ENCODE data around the gene P2RX1.

P2RX1 gene

GRCh38 chr17:3904501-3904900, 11.8 kb downstream of the P2RX1 start:
- H3K27me3 ChIP-seq (ENCODE audit: insufficient read depth, low read length), result peaks cover 14% of the 10 kb centered on the region

DNA sequence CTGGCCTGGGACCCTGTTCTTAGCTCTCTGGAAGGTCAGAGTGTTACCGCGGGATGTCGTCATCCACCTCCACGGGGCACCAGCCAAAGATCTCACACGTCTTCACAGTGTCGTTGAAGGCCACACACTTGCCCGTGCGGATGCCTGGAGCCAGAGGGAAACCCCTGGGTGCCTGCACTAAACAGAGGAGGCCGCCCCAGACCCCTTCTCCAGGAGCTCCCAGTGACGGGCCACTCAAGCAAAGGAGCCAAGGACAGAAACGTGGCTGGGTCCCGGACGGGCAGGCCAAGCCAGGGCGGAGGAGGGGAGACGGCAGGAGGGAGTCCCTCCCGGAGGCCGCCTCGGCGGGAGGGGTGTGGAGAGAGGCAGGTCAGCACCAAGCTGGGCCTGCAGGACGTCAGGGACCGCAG, 12.4 kb downstream of the P2RX1 start:
- Histone ChIP-seq H3K4me2 (ENCODE audit: low read length) (no peak overlapping the region), H3K27ac (ENCODE audit: low read depth, low read length, poor library complexity, severe bottlenecking) (no peak overlapping the region), H3K4me3 (ENCODE audit: low read depth, low read length, poor library complexity, severe bottlenecking) (no peak overlapping the region)

More at GRCh38 chr17:3904501-3904900, 11.8 kb downstream of the P2RX1 start:
- Histone ChIP-seq H3K4me2 (ENCODE audit: low read length) (no peak overlapping the region), H3K4me1 (ENCODE audit: insufficient read depth, low read length, severe bottlenecking) (peaks cover 12% of the 10 kb centered on the region), H3K27ac (ENCODE audit: low read depth, low read length, poor library complexity, severe bottlenecking) (no peak overlapping the region), H3K4me3 (ENCODE audit: low read depth, low read length, poor library complexity, severe bottlenecking) (no peak overlapping the region), H3K9ac (ENCODE audit: low read length) (no peak overlapping the region), H2AFZ (ENCODE audit: low read length) (no peak overlapping the region), H4K20me1 (ENCODE audit: insufficient read depth, low read length) (no peaks in the 10 kb centered on the region), H3K36me3 (ENCODE audit: insufficient read depth, low read length) (no peaks in the 10 kb centered on the region), H3K79me2 (ENCODE audit: insufficient read depth, low read length) (no peaks in the 10 kb centered on the region), H3F3A (ENCODE audit: insufficient read depth, low read length) (no peaks in the 10 kb centered on the region), H3K9me3 (ENCODE audit: low read length) (no peaks in the 10 kb centered on the region), H3K9me2 (ENCODE audit: low read depth, low read length) (no peaks in the 10 kb centered on the region)
- no peak for TF ChIP-seq EZH2 (IDR thresholded peaks at IDR 0.05; ENCODE audit: borderline replicate concordance, low read length)
- no peak for TF ChIP-seq CTCF (IDR thresholded peaks at IDR 0.05; ENCODE audit: low read length)

DNA sequence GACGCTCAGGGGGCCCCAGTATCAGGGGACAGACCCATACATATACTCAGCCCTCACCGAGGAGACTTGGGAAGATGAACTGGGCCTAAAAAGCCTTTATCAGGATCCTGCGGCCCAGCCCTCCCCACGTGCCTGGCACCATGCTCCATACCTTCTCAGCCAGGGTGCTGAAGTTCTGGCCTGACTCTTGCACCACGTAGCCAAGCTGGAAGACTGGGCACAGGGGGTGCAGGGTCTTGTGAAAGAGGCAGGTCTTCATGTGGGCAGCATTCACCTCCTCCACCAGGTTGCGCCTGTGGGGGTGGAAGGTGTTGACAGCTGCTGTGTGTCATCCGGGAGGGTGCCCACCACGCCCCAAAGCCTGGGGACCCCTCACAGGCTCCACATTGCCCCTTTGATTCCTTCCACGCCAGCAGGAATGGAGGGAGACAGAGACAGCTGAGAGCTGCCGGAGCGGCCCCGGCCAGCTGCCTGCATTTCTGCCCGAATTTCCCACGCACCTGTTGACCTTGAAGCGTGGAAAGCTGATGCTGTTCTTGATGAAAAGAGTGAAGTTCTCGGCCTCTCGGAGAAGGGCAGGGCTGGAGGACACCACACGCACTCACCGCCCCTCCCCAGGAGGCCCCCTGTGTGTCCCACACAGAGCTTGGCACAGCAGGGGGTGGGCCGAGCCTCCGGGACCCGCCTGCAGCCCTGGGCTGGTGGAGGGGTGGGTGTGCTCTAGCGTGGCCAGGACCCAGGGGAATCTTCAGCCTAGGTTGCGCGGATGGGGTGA, 13.0 kb downstream of the P2RX1 start:
- no peak overlapping the region for H3K4me2 ChIP-seq (ENCODE audit: low read length)
- H3K4me1 ChIP-seq (ENCODE audit: insufficient read depth, low read length, severe bottlenecking), result peaks cover 12% of the 10 kb centered on the region
- H3K9me2 ChIP-seq (ENCODE audit: low read depth, low read length), result no peaks in the 10 kb centered on the region
- no peak overlapping the region for H3K4me3 ChIP-seq (ENCODE audit: low read depth, low read length, poor library complexity, severe bottlenecking)
- H3K36me3 ChIP-seq (ENCODE audit: insufficient read depth, low read length), result no peaks in the 10 kb centered on the region
- peaks cover 14% of the 10 kb centered on the region for H3K27me3 ChIP-seq (ENCODE audit: insufficient read depth, low read length)
- H3K79me2 ChIP-seq (ENCODE audit: insufficient read depth, low read length), result no peaks in the 10 kb centered on the region
- TF ChIP-seq CTCF (IDR thresholded peaks at IDR 0.05; ENCODE audit: low read length), result no peak
- no peak for TF ChIP-seq EZH2 (IDR thresholded peaks at IDR 0.05; ENCODE audit: borderline replicate concordance, low read length)
- H3F3A ChIP-seq (ENCODE audit: insufficient read depth, low read length), result no peaks in the 10 kb centered on the region
- no peak overlapping the region for H2AFZ ChIP-seq (ENCODE audit: low read length)
- no peaks in the 10 kb centered on the region for H3K9me3 ChIP-seq (ENCODE audit: low read length)
- H3K9ac ChIP-seq (ENCODE audit: low read length), result no peak overlapping the region
- no peak overlapping the region for H3K27ac ChIP-seq (ENCODE audit: low read depth, low read length, poor library complexity, severe bottlenecking)
- no peaks in the 10 kb centered on the region for H4K20me1 ChIP-seq (ENCODE audit: insufficient read depth, low read length)

More for the DNA sequence above, 12.4 kb downstream of the P2RX1 start:
- TF ChIP-seq CTCF (IDR thresholded peaks at IDR 0.05; ENCODE audit: low read length) (no peak), EZH2 (IDR thresholded peaks at IDR 0.05; ENCODE audit: borderline replicate concordance, low read length) (no peak)
- no peak overlapping the region for H2AFZ ChIP-seq (ENCODE audit: low read length)
- peaks cover 12% of the 10 kb centered on the region for H3K4me1 ChIP-seq (ENCODE audit: insufficient read depth, low read length, severe bottlenecking)
- peaks cover 14% of the 10 kb centered on the region for H3K27me3 ChIP-seq (ENCODE audit: insufficient read depth, low read length)
- H3K79me2 ChIP-seq (ENCODE audit: insufficient read depth, low read length), result no peaks in the 10 kb centered on the region
- no peaks in the 10 kb centered on the region for H3K9me2 ChIP-seq (ENCODE audit: low read depth, low read length)
- no peaks in the 10 kb centered on the region for H3K36me3 ChIP-seq (ENCODE audit: insufficient read depth, low read length)
- no peaks in the 10 kb centered on the region for H3K9me3 ChIP-seq (ENCODE audit: low read length)
- H3F3A ChIP-seq (ENCODE audit: insufficient read depth, low read length), result no peaks in the 10 kb centered on the region
- no peak overlapping the region for H3K9ac ChIP-seq (ENCODE audit: low read length)
- H4K20me1 ChIP-seq (ENCODE audit: insufficient read depth, low read length), result no peaks in the 10 kb centered on the region
